Limb (tissue), 2 donors: ENCODE results near the gene PEAK3.
"Not testable (repeated sequence)": the region's sequence is repeated elsewhere in the genome, so short reads cannot be mapped to it uniquely, and the experiment has no call there.

ENCODE experiments used
- DNase-seq, 2 donors: peaks; one replicate each; pipeline ENCODE4 v3.0.0-alpha.2; 2016; ENCODE audit errors: extremely low spot score in 2 of 2

Gene PEAK3

GRCh38 chr19:2288818-2289713 lies 7.1 kb upstream of the PEAK3 start:
- DNase-seq: no peak

GRCh38 chr19:2288338-2288817 lies 6.4 kb upstream of the PEAK3 start:
- DNase-seq: no peak

GRCh38 chr19:2287585-2288337 lies 5.8 kb upstream of the PEAK3 start:
- no peak for DNase-seq

- no peak for DNase-seq
Measured at GRCh38 chr19:2286402-2287140, 4.6 kb upstream of the PEAK3 start.

GRCh38 chr19:2283835-2284507 lies 2.0 kb upstream of the PEAK3 start:
- DNase-seq: no peak

- no peak for DNase-seq
Measured at GRCh38 chr19:2282862-2283237, 875 bp upstream of the PEAK3 start.

- not testable (repeated sequence) for DNase-seq
Measured at GRCh38 chr19:2281265-2282061, 512 bp downstream of the PEAK3 start.

GRCh38 chr19:2280633-2281264 lies 1.2 kb downstream of the PEAK3 start:
- no peak for DNase-seq

GRCh38 chr19:2278459-2279158 lies 3.4 kb downstream of the PEAK3 start:
- DNase-seq: no peak

GRCh38 chr19:2277138-2277537 lies 4.8 kb downstream of the PEAK3 start:
- DNase-seq: no peak

- DNase-seq: no peak
Measured at GRCh38 chr19:2276429-2276986, 5.5 kb downstream of the PEAK3 start.

GRCh38 chr19:2275588-2276428 lies 6.2 kb downstream of the PEAK3 start:
- no peak for DNase-seq

- peak in 1 of 2 donors; percentile 69 for DNase-seq
Measured at GRCh38 chr19:2274931-2275535, 6.9 kb downstream of the PEAK3 start.

GRCh38 chr19:2274185-2274711 lies 7.7 kb downstream of the PEAK3 start:
- DNase-seq: no peak

- DNase-seq: peak; percentile 78 to 86
Measured at GRCh38 chr19:2273356-2274184, 8.4 kb downstream of the PEAK3 start.
